Eye (tissue), 1 donor: ENCODE measurements around the gene NDUFS8.

Experiments
- DNase-seq: peaks from one replicate; pipeline ENCODE4 v3.0.0-alpha.2; 2015

The NDUFS8 gene

GRCh38 chr11:68003846-68004550, 26.5 kb upstream of the NDUFS8 start, which contains the start of gene UNC93B1:
Gene UNC93B1, minus strand, starts transcription at chr11:68004097. Its CDS starts 54 bp downstream, at chr11:68004043.
- peak; percentile 63 for DNase-seq

GRCh38 chr11:68004551-68005335, 25.7 kb upstream of the NDUFS8 start:
- DNase-seq: no peak

GRCh38 chr11:68006606-68007166, 23.8 kb upstream of the NDUFS8 start:
- DNase-seq: no peak

- DNase-seq: no peak
Observed at GRCh38 chr11:68007498-68008380, 22.7 kb upstream of the NDUFS8 start.

- DNase-seq: no peak
Observed at GRCh38 chr11:68008381-68009337, 21.8 kb upstream of the NDUFS8 start.

- no peak for DNase-seq
Observed at GRCh38 chr11:68009391-68010089, 20.9 kb upstream of the NDUFS8 start.

GRCh38 chr11:68010090-68011041, 20.1 kb upstream of the NDUFS8 start, which contains the start of gene ALDH3B1:
Gene ALDH3B1, plus strand, starts transcription at chr11:68010327. Its CDS starts 4,971 bp downstream, at chr11:68015298.
- peak; percentile 53 for DNase-seq

- DNase-seq: no peak
Observed at GRCh38 chr11:68011051-68011943, 19.2 kb upstream of the NDUFS8 start.

- DNase-seq: no peak
Observed at GRCh38 chr11:68012044-68012842, 18.2 kb upstream of the NDUFS8 start.

GRCh38 chr11:68012843-68013610, 17.5 kb upstream of the NDUFS8 start:
- DNase-seq: peak; percentile 52

- no peak for DNase-seq
Observed at GRCh38 chr11:68013611-68014156, 16.8 kb upstream of the NDUFS8 start.

GRCh38 chr11:68014157-68014946, 16.1 kb upstream of the NDUFS8 start:
- DNase-seq: no peak

- DNase-seq: no peak
Observed at GRCh38 chr11:68014947-68015447, 15.5 kb upstream of the NDUFS8 start.

- DNase-seq: no peak
Observed at GRCh38 chr11:68015467-68015866, 15.0 kb upstream of the NDUFS8 start.

GRCh38 chr11:68016161-68016903, 14.1 kb upstream of the NDUFS8 start:
- no peak for DNase-seq
